NB4 (cell line): ENCODE data around the gene MAP3K7.

ENCODE experiments used
- CTCF ChIP-seq: IDR thresholded peaks from one replicate; pipeline ENCODE4 v1.5.1; 2012; ENCODE audit warnings: low read depth, low read length
- MAX ChIP-seq: IDR thresholded peaks from 2 replicates; pipeline ENCODE4 v1.6.1; 2011; ENCODE audit warnings: low read depth, low read length
- POLR2A ChIP-seq: IDR thresholded peaks from 2 replicates; pipeline ENCODE4 v1.6.1; 2011; ENCODE audit warnings: mild to moderate bottlenecking; ENCODE audit not compliant: insufficient read length; ENCODE audit errors: extremely low read depth

GRCh38 chr6:90534337-90535025 lies 52.4 kb downstream of the MAP3K7 start:
- TF ChIP-seq POLR2A (no peak), CTCF (no peak), MAX (no peak)
